ENCODE measurements around the gene MDP1.
A peak's percentile ranks its signal among the peaks of the same experiment; 100 is the strongest.

DNA sequence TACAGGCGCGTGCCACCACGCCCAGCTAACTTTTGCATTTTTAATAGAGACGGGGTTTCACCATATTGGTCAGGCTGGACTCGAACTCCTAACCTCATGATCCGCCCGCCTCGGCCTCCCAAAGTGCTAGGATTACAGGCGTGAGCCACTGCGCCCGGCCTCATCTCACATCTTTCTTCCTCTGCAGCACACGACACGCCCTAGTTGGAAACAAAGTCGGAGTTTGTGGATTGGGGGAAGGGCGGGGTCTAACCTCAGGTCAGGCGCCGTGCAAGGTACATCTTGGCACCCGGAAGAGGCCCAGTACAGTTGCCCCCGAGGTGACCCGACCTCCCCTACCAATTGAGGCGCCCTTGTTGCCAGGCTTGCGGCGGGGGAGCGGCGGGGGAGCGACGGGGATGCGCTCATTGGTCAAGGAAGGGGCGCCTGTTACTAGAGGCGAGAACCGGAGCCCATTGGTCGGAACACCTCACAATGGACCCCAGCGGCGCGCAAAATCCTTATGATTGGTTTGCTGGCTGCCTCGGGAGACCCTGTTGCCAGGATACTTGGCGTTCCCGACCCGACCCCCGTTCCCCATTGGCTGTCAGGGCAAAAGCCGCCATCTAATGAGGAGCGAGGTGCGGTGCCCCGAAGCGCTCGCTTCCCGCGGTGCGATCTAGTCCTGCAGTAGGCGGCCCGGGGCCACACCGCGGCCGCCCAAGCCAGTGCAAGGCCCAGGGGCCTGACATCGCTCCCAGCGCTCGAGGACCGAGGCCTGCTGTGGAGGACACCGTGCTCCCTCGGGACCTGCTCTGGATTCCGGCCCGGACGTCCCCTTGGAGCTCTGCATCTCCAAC lies 44.2 kb downstream of the MDP1 start, which contains the start of gene REC8:
- peak; percentile 81; the same call in 1 of the 2 replicates for TF ChIP-seq POLR2AphosphoS5 (IDR thresholded peaks at IDR 0.05; ENCODE audit: low read depth, low read length)
- TF ChIP-seq POLR2A (IDR thresholded peaks at IDR 0.05; ENCODE audit: low read depth, low read length): peak; percentile 75
- TF ChIP-seq TAF1 (IDR thresholded peaks at IDR 0.05; ENCODE audit: borderline replicate concordance, low read depth, low read length): no peak

Measured in GM12892 (cell line).